K562 (cell line): ENCODE data around the gene ARHGAP35. TPM values are rescaled to one million over a fixed set of nuclear protein-coding genes. Genes with fewer than 3 reads are reported as not detected.
A peak's percentile ranks its signal among the peaks of the same experiment; 100 is the strongest.

Experiments used
- ARID2 ChIP-seq: fragments of 450-650 bp; IDR thresholded peaks from 2 replicates; pipeline ENCODE4 v1.6.1; 2017; ENCODE audit warnings: antibody characterized with exemption, mild to moderate bottlenecking
- ASH1L ChIP-seq: fragments of 450-650 bp; IDR thresholded peaks from 2 replicates; pipeline ENCODE4 v1.6.1; 2018; ENCODE audit warnings: borderline replicate concordance, mild to moderate bottlenecking, low read depth; ENCODE audit not compliant: partially characterized antibody
- BRD9 ChIP-seq: fragments of 450-650 bp; IDR thresholded peaks from 2 replicates; pipeline ENCODE4 v1.6.1; 2018; ENCODE audit warnings: low read depth; ENCODE audit not compliant: partially characterized antibody
- FOSL1 ChIP-seq: fragments of 200-800 bp; sonication (Bioruptor generic); conservative IDR thresholded peaks from 2 replicates; pipeline ENCODE4 v1.6.1; 2016; ENCODE audit warnings: missing genetic modification characterization, missing compliant biosample characterization
- FUS ChIP-seq: fragments of 200-400 bp; formaldehyde crosslinking; optimal IDR thresholded peaks from 2 replicates; pipeline ENCODE3; 2017; ENCODE audit warnings: low read depth, low read length
- GATAD2B ChIP-seq: fragments of 450-650 bp; IDR thresholded peaks from 2 replicates; pipeline ENCODE4 v1.6.1; 2017; ENCODE audit warnings: mild to moderate bottlenecking, borderline replicate concordance
- HMG20A ChIP-seq: fragments of 450-650 bp; formaldehyde crosslinking; conservative IDR thresholded peaks from 2 replicates; pipeline ENCODE4 v1.4.0; 2020; ENCODE audit warnings: mild to moderate bottlenecking, mixed read lengths
- MTA3 ChIP-seq: fragments of 450-650 bp; formaldehyde crosslinking; IDR thresholded peaks from 2 replicates; pipeline ENCODE4 v1.6.1; 2017; ENCODE audit warnings: mild to moderate bottlenecking, borderline replicate concordance
- NBN ChIP-seq: fragments of 450-650 bp; IDR thresholded peaks from 2 replicates; pipeline ENCODE4 v1.6.1; 2016; ENCODE audit warnings: low read depth, mild to moderate bottlenecking
- NFYB ChIP-seq: IDR thresholded peaks from 2 replicates; pipeline ENCODE4 v1.6.1; 2011; ENCODE audit warnings: mild to moderate bottlenecking, moderate library complexity; ENCODE audit not compliant: insufficient read length; ENCODE audit errors: extremely low read depth
- NKRF ChIP-seq: fragments of 450-650 bp; IDR thresholded peaks from 2 replicates; pipeline ENCODE4 v1.6.1; 2016; ENCODE audit warnings: borderline replicate concordance
- POLR2H ChIP-seq: IDR thresholded peaks from 2 replicates; pipeline ENCODE4 v1.6.1; 2016; ENCODE audit warnings: missing genetic modification characterization, low read depth, mild to moderate bottlenecking, control low read depth, missing compliant biosample characterization, moderate library complexity
- SMAD4 ChIP-seq: fragments of 250-450 bp; sonication (Bioruptor Pico); conservative IDR thresholded peaks from 2 replicates; pipeline ENCODE4 v1.8.0; 2021; ENCODE audit warnings: inconsistent platforms, mild to moderate bottlenecking, moderate library complexity
- SMARCE1 ChIP-seq: fragments of 450-650 bp; IDR thresholded peaks from 2 replicates; pipeline ENCODE4 v1.7.1; 2016; ENCODE audit warnings: mild to moderate bottlenecking
- SP1 ChIP-seq: sonication (generic); formaldehyde crosslinking; IDR thresholded peaks from 2 replicates; pipeline ENCODE4 v1.8.1; 2022; ENCODE audit warnings: mild to moderate bottlenecking, missing genetic modification reagents
- TSC22D4 ChIP-seq: fragments of 450-650 bp; IDR thresholded peaks from 2 replicates; pipeline ENCODE4 v1.6.1; 2016; ENCODE audit warnings: missing genetic modification characterization, missing biosample characterization, control low read depth
- ZC3H4 ChIP-seq: sonication (generic); formaldehyde crosslinking; IDR thresholded peaks from 2 replicates; pipeline ENCODE4 v1.9.0; 2021; ENCODE audit warnings: missing genetic modification reagents, borderline replicate concordance
- ZFX ChIP-seq: sonication (generic); formaldehyde crosslinking; IDR thresholded peaks from 2 replicates; pipeline ENCODE4 v1.8.0; 2022; ENCODE audit warnings: mild to moderate bottlenecking, missing genetic modification reagents, moderate library complexity
- ZNF75A ChIP-seq: fragments of 450-650 bp; formaldehyde crosslinking; IDR thresholded peaks from 2 replicates; pipeline ENCODE4 v1.4.0; 2020; ENCODE audit warnings: mild to moderate bottlenecking
- ZNF830 ChIP-seq: fragments of 250-450 bp; sonication (Bioruptor Pico); IDR thresholded peaks from 2 replicates; pipeline ENCODE4 v1.5.0; 2021; ENCODE audit warnings: mild to moderate bottlenecking
- polyA plus RNA-seq, 8 experiments: library from polyadenylated mRNA; depleted of rRNA in 4 of 8; stranded (reverse) in 5 of 8; unstranded in 3 of 8; fragments of >200 nt; fragmentation: Nextera tagmentation in 2 of 8; fragmentation: Illumina TruSeq in 1 of 8; extraction: Ambion mirVana in 2 of 8; extraction: Trizol in 1 of 8; gene quantifications; 2 replicates each; pipeline versions ENCODE4 v1.2.1 to v1.2.3, GENCODE V29; 2011 to 2014; ENCODE audit warnings: inconsistent platforms in 1 of 8, missing spikeins in 1 of 8
- total RNA-seq, 7 experiments: library from RNA; depleted of rRNA in 6 of 7; stranded (reverse); fragments of >200 nt in 6 of 7; fragmentation: Illumina TruSeq in 2 of 7; extraction: Trizol in 2 of 7; gene quantifications; 2 replicates each; pipeline versions ENCODE4 v1.2.1 to v1.2.3, GENCODE V29; 2011 to 2021; ENCODE audit warnings: low replicate concordance in 1 of 7
- TF ChIP-seq, protein P1 (sequence below): fragments of 250-450 bp; sonication (Bioruptor Pico); IDR thresholded peaks from 2 replicates; pipeline ENCODE4 v1.5.0; 2021
- TF ChIP-seq, protein P2 (sequence below): fragments of 450-650 bp; formaldehyde crosslinking; IDR thresholded peaks from 2 replicates; pipeline ENCODE4 v1.4.0; 2020; ENCODE audit warnings: mild to moderate bottlenecking, moderate library complexity
- TF ChIP-seq, protein P3 (sequence below): sonication (generic); formaldehyde crosslinking; IDR thresholded peaks from 2 replicates; pipeline ENCODE4 v1.8.0; 2022; ENCODE audit warnings: mild to moderate bottlenecking, low read depth, missing genetic modification reagents
- TF ChIP-seq, protein P4 (sequence below): fragments of 250-450 bp; sonication (Bioruptor Pico); IDR thresholded peaks from 2 replicates; pipeline ENCODE4 v1.5.1; 2021; ENCODE audit warnings: mild to moderate bottlenecking

The ARHGAP35 gene
- total and polyA plus RNA-seq, 9 of the 15 experiments (the other 6 are each of a cell fraction or from before 2014, with no cell fraction given) = 0.27 to 26.4 (median 10.2) TPM

- TF ChIP-seq, protein P1, sequence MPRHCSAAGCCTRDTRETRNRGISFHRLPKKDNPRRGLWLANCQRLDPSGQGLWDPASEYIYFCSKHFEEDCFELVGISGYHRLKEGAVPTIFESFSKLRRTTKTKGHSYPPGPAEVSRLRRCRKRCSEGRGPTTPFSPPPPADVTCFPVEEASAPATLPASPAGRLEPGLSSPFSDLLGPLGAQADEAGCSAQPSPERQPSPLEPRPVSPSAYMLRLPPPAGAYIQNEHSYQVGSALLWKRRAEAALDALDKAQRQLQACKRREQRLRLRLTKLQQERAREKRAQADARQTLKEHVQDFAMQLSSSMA = no peak
- TF ChIP-seq FOSL1 (tag) (0 out of 2 replicates have a peak, but pooled peaks have one; percentile 31), BRD9 (peak; percentile 14), TSC22D4 (tag) (no peak), MTA3 (0 out of 2 replicates have a peak, but pooled peaks have one; percentile 28), FUS (no peak), POLR2H (tag) (no peak), SP1 (CRISPR knock-in tag) (peak; percentile 60), NKRF (no peak), HMG20A (CRISPR knock-in tag) (no peak), ZFX (CRISPR knock-in tag) (0 out of 2 replicates have a peak, but pooled peaks have one; percentile 16), ARID2 (peak; percentile 22; the same call in 1 of the 2 replicates), ASH1L (no peak), NFYB (no peak), ZNF830 (no peak), ZC3H4 (CRISPR knock-in tag) (no peak), GATAD2B (no peak), NBN (0 out of 2 replicates have a peak, but pooled peaks have one; percentile 26), SMAD4 (CRISPR knock-in tag) (peak; percentile 68), ZNF75A (CRISPR knock-in tag) (no peak), SMARCE1 (no peak)
- TF ChIP-seq, protein P2, sequence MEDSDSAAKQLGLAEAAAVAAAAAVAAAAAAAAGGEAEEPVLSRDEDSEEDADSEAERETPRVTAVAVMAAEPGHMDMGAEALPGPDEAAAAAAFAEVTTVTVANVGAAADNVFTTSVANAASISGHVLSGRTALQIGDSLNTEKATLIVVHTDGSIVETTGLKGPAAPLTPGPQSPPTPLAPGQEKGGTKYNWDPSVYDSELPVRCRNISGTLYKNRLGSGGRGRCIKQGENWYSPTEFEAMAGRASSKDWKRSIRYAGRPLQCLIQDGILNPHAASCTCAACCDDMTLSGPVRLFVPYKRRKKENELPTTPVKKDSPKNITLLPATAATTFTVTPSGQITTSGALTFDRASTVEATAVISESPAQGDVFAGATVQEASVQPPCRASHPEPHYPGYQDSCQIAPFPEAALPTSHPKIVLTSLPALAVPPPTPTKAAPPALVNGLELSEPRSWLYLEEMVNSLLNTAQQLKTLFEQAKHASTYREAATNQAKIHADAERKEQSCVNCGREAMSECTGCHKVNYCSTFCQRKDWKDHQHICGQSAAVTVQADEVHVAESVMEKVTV (CRISPR knock-in tag) = peak; percentile 62; the same call in 1 of the 2 replicates
- TF ChIP-seq, protein P3, sequence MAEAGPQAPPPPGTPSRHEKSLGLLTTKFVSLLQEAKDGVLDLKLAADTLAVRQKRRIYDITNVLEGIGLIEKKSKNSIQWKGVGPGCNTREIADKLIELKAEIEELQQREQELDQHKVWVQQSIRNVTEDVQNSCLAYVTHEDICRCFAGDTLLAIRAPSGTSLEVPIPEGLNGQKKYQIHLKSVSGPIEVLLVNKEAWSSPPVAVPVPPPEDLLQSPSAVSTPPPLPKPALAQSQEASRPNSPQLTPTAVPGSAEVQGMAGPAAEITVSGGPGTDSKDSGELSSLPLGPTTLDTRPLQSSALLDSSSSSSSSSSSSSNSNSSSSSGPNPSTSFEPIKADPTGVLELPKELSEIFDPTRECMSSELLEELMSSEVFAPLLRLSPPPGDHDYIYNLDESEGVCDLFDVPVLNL (CRISPR knock-in tag) = no peak
- TF ChIP-seq, protein P4, sequence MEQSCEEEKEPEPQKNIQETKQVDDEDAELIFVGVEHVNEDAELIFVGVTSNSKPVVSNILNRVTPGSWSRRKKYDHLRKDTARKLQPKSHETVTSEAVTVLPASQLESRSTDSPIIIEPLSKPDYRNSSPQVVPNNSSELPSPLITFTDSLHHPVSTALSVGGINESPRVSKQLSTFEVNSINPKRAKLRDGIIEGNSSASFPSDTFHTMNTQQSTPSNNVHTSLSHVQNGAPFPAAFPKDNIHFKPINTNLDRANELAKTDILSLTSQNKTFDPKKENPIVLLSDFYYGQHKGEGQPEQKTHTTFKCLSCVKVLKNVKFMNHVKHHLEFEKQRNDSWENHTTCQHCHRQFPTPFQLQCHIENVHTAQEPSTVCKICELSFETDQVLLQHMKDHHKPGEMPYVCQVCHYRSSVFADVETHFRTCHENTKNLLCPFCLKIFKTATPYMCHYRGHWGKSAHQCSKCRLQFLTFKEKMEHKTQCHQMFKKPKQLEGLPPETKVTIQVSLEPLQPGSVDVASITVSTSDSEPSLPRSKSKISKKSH (CRISPR knock-in tag) = no peak
Observed at GRCh38 chr19:46840498-46840942, 20.3 kb upstream of the ARHGAP35 start (continued).
